Measurements from ENCODE around the gene CELF2. TPM values are rescaled to one million over a fixed set of nuclear protein-coding genes. Genes with fewer than 3 reads are reported as not detected.

Gene CELF2
- total and polyA plus RNA-seq, 2 of the 4 experiments (the other 2 are of a cell fraction) = 3.5 to 6.6 TPM

GRCh38 chr10:11025978-11026377, 8.3 kb downstream of the CELF2 start:
- no peak overlapping the region for H4K91ac ChIP-seq (ENCODE audit: insufficient read depth, low read depth, low read length)
- no peaks in the 10 kb centered on the region for H4K20me1 ChIP-seq (ENCODE audit: insufficient read depth, low read length)
- H3K9me3 ChIP-seq (ENCODE audit: control insufficient read depth, insufficient read depth, low read length) = no peaks in the 10 kb centered on the region
- no peak overlapping the region for H3K18ac ChIP-seq (ENCODE audit: low read depth, low read length)
- no peak overlapping the region for H3K4me3 ChIP-seq (ENCODE audit: insufficient read depth, low read depth, low read length)
- in situ Hi-C loops (cut with MboI; ENCODE audit: low sequenced_read_pairs) = no loop called here
- BruUV-seq (replicated peaks) = no TSS peak
- H4K5ac ChIP-seq (ENCODE audit: low read depth, low read length) = no peak overlapping the region
- H3K27ac ChIP-seq (ENCODE audit: insufficient read depth, low read length) = no peak overlapping the region
- H2AFZ ChIP-seq (replicated peaks; ENCODE audit: low read length, poor library complexity) = no peak overlapping the region
- intact Hi-C loops (cut with micrococcal nuclease) = no loop called here
- no peak overlapping the region for H3K14ac ChIP-seq (replicated peaks; ENCODE audit: low read depth, low read length)
- DNase-seq (no peak), ATAC-seq (ENCODE audit: low read depth) (no peak)
- TF ChIP-seq SMC3 (IDR thresholded peaks at IDR 0.05; ENCODE audit: low read depth, low read length) (no peak), CEBPB (IDR thresholded peaks at IDR 0.05; ENCODE audit: low read depth, low read length) (no peak), RCOR1 (IDR thresholded peaks at IDR 0.05; ENCODE audit: insufficient replicate concordance, low read length) (no peak), RFX5 (IDR thresholded peaks at IDR 0.05; ENCODE audit: low read depth, low read length) (no peak), FOS (IDR thresholded peaks at IDR 0.05; ENCODE audit: low read depth, low read length) (no peak), RAD21 (IDR thresholded peaks at IDR 0.05; ENCODE audit: low read length) (no peak), POLR2A (IDR thresholded peaks at IDR 0.05; ENCODE audit: low read depth, low read length) (no peak), NFE2L2 (IDR thresholded peaks at IDR 0.05; ENCODE audit: low read depth, low read length) (no peak), CTCF (conservative IDR thresholded peaks at IDR 0.05; ENCODE audit: low read depth, low read length) (no peak), MXI1 (IDR thresholded peaks at IDR 0.05; ENCODE audit: borderline replicate concordance, low read depth, low read length) (no peak), ELK1 (IDR thresholded peaks at IDR 0.05; ENCODE audit: borderline replicate concordance, low read depth, low read length) (no peak), BHLHE40 (IDR thresholded peaks at IDR 0.05; ENCODE audit: low read depth, low read length) (no peak), MAFK (IDR thresholded peaks at IDR 0.05; ENCODE audit: low read depth, low read length) (no peak), CHD1 (IDR thresholded peaks at IDR 0.05; ENCODE audit: low read depth, low read length) (no peak), MAZ (IDR thresholded peaks at IDR 0.05; ENCODE audit: borderline replicate concordance, low read depth, low read length) (no peak), USF2 (IDR thresholded peaks at IDR 0.05; ENCODE audit: low read depth, low read length) (no peak)
- H3K79me1 ChIP-seq (ENCODE audit: low read depth in 1 of 2, low read length in 2 of 2) = no peaks in the 10 kb centered on the region
- POLR2A ChIA-PET (ENCODE audit: unreplicated experiment) = no interaction called here
- no peak overlapping the region for H3K9ac ChIP-seq (ENCODE audit: low read depth, low read length)
- H3K56ac ChIP-seq (ENCODE audit: extremely low read depth, insufficient read depth, low read length) = no peak overlapping the region
- H2BK20ac ChIP-seq (ENCODE audit: low read depth, low read length) = no peak overlapping the region
- CTCF ChIA-PET = no interaction called here
- dilution Hi-C loops (cut with HindIII; ENCODE audit: low sequenced_read_pairs, unreplicated experiment) = no loop called here
- H2BK15ac ChIP-seq (ENCODE audit: low read depth, low read length) = no peak overlapping the region
- H3K9me1 ChIP-seq (ENCODE audit: insufficient read depth, low read length) = no peaks in the 10 kb centered on the region
- H2AK5ac ChIP-seq (ENCODE audit: low read depth, low read length) = no peak overlapping the region
- no peak overlapping the region for H2BK120ac ChIP-seq (ENCODE audit: low read depth, low read length)
- H3K4ac ChIP-seq (ENCODE audit: low read depth, low read length) = no peak overlapping the region
- no peaks in the 10 kb centered on the region for H3K36me3 ChIP-seq (ENCODE audit: control insufficient read depth, insufficient read depth, low read length)
- no peaks in the 10 kb centered on the region for H3K4me1 ChIP-seq (ENCODE audit: control insufficient read depth, insufficient read depth, low read length)
- peaks cover 3% of the 10 kb centered on the region for H3K27me3 ChIP-seq (ENCODE audit: control insufficient read depth, insufficient read depth, low read length)
- no CpG with 5 or more reads among the region's 7 CpGs for WGBS, 2 experiments (ENCODE audit: extremely low coverage in 2 of 2, insufficient read length in 1 of 2)
- H3K23ac ChIP-seq (ENCODE audit: low read depth, low read length) = no peak overlapping the region
- H2AK9ac ChIP-seq (replicated peaks; ENCODE audit: low read depth, low read length, poor library complexity) = no peak overlapping the region
- H2BK5ac ChIP-seq (ENCODE audit: low read depth, low read length, poor library complexity, severe bottlenecking) = no peak overlapping the region
- H4K8ac ChIP-seq (ENCODE audit: low read depth in 2 of 2, low read length in 2 of 2) = no peak overlapping the region
- no peak overlapping the region for H3K4me2 ChIP-seq (ENCODE audit: low read depth, low read length)
